ENCODE results near the gene PLCB1. TPM values are rescaled to one million over a fixed set of nuclear protein-coding genes. Genes with fewer than 3 reads are reported as not detected.
"Not testable (repeated sequence)": the region's sequence is repeated elsewhere in the genome, so short reads cannot be mapped to it uniquely, and the experiment has no call there.

PLCB1 gene
- polyA plus RNA-seq, 1 donor = 39.2 TPM

- DNase-seq = no peak
Observed at GRCh38 chr20:8542110-8542486, 410.0 kb downstream of the PLCB1 start.

GRCh38 chr20:8545212-8545611 is 413.1 kb downstream of the PLCB1 start:
- DNase-seq = no peak

- DNase-seq = no peak
Observed at GRCh38 chr20:8547035-8547650, 415.1 kb downstream of the PLCB1 start.

GRCh38 chr20:8547968-8548588 is 416.0 kb downstream of the PLCB1 start:
- no peak for DNase-seq

GRCh38 chr20:8549192-8549591 is 417.1 kb downstream of the PLCB1 start:
- no peak for DNase-seq

GRCh38 chr20:8557711-8558110 is 425.6 kb downstream of the PLCB1 start:
- DNase-seq = no peak

GRCh38 chr20:8562356-8562755 is 430.3 kb downstream of the PLCB1 start:
- DNase-seq = no peak

GRCh38 chr20:8568075-8568474 is 436.0 kb downstream of the PLCB1 start:
- DNase-seq = no peak

- no peak for DNase-seq
Observed at GRCh38 chr20:8569766-8570165, 437.7 kb downstream of the PLCB1 start.

- DNase-seq = no peak
Observed at GRCh38 chr20:8571611-8572010, 439.5 kb downstream of the PLCB1 start.

GRCh38 chr20:8573686-8574085 is 441.6 kb downstream of the PLCB1 start:
- DNase-seq = no peak

- no peak for DNase-seq
Observed at GRCh38 chr20:8575114-8575513, 443.0 kb downstream of the PLCB1 start.

GRCh38 chr20:8578161-8578865 is 446.2 kb downstream of the PLCB1 start:
- DNase-seq = no peak

- no peak for DNase-seq
Observed at GRCh38 chr20:8579035-8579434, 447.0 kb downstream of the PLCB1 start.

GRCh38 chr20:8581446-8582183 is 449.5 kb downstream of the PLCB1 start:
- DNase-seq = no peak

- DNase-seq = no peak
Observed at GRCh38 chr20:8583012-8583565, 451.0 kb downstream of the PLCB1 start.

GRCh38 chr20:8583566-8584043 is 451.5 kb downstream of the PLCB1 start:
- DNase-seq = peak; percentile 40

- DNase-seq = no peak
Observed at GRCh38 chr20:8587251-8587650, 455.2 kb downstream of the PLCB1 start.

GRCh38 chr20:8587810-8588209 is 455.7 kb downstream of the PLCB1 start:
- DNase-seq = no peak

GRCh38 chr20:8589956-8590355 is 457.9 kb downstream of the PLCB1 start:
- DNase-seq = no peak

GRCh38 chr20:8600910-8601541 is 469.0 kb downstream of the PLCB1 start:
- not testable (repeated sequence) for DNase-seq

- no peak for DNase-seq
Observed at GRCh38 chr20:8601542-8601912, 469.5 kb downstream of the PLCB1 start.

Data from left kidney (tissue), 2 donors.